GM18868 (cell line): ENCODE data around the gene TMEM178A.

ENCODE experiments used
- ATAC-seq: cut with Tn5 transposase; IDR thresholded peaks from one replicate; pipeline ENCODE4 v1.9.1; 2021; ENCODE audit warnings: mild to moderate bottlenecking, moderate library complexity; ENCODE audit not compliant: unreplicated experiment

The TMEM178A gene

DNA sequence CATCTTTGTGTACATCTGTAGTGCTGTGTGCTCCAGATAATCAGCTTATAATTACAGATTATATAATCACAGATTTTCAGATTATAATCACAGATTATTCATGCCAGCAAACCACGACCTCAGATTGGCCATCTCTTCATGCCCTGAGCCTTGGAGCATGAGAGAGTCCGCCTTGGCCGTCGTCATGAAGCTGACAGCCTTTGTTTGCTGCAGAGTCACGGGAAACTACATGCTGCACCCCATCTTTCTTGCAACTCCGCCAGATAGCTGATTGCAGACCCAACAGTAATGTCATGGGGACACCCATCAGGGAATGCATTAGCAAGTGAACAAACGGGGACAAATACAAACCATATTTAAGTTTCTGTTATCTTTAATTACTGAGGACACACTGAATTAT lies 7.3 kb downstream of the TMEM178A start:
- ATAC-seq, result no peak

DNA sequence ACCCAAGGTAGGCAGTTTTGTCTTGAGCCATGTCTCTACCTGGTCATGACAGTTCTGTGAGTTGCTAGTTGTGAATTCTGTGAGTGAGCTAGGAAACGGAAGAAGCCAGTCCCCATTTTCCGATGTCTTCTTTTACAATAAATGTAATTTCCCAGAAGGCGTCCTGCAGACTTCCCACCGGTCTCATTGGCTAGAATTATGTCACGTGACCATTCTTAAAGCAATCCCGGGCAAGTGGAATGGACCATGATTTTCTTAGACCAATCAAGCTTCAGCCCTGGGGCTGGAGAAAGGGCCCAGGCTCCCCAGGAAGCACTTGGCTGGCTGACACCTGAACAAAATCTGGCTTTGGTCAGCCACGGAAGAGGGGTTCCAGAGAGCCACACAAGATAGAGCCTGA lies 10.6 kb downstream of the TMEM178A start:
- ATAC-seq, result no peak

DNA sequence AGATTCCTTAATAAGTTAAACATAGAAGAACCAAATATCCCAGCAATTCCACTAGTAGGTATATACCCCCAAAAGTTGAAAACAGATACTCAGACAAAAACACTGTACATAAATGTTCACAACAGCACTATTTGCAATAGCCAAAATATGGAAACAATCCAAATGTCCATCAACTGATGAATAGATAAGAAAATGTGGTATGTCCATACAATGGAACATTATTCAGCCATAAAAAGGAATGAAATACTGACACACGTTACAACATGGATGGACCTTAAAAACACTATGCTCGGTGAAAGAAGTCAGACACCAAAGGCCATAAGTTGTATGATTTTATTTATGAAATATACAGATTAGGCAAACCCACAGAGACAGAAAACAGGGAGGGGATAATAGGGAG lies 12.5 kb downstream of the TMEM178A start:
- ATAC-seq, result no peak

DNA sequence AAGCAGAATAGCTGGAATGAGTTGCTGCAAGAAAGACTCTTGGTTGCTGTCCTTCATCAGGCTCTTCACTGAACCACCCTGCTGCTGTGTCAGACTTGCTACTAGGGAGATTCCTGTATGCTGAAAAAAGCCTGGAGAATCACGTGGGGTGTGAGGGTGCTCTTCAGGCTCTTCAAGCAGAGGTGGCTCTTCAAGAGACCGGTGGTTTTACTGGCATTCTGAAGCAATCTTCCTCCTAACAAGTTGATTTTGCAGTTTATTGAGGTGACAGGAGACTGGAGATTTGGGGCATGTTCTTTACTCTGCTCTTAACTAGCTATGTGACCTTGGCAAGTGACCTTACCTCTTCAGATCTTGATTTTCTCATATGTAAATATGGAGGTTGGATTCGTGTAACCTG lies 14.1 kb downstream of the TMEM178A start:
- no peak for ATAC-seq

DNA sequence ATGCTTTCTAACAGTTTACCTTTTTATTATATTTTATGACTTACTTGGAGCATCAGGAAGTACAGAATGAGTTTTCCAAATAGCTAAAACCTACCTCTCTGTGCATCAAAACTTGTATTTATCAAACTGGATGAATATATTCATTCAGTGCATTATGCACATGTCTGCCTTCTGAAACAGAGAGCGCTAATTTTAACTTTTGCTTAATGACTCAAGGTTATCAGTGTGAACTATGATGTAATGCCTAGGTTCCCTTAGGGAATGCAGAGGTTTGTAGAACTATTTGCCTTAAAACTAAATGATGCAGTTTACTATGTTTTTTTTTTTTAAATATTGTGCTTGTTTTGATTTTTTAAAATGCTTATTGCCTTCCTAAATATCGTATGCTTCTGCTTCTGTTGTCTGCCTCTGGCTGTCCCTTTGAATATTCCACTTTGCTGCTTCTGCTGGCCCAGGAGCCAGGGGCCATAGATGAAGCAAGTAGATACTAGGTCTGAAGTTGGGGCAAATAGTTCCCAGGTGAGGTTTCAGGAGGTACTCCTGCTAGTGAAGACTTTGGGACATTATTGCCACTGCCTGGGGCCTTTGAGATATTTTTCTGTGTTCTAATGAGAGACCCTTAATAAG lies 16.5 kb downstream of the TMEM178A start:
- peak; percentile 55 for ATAC-seq

DNA sequence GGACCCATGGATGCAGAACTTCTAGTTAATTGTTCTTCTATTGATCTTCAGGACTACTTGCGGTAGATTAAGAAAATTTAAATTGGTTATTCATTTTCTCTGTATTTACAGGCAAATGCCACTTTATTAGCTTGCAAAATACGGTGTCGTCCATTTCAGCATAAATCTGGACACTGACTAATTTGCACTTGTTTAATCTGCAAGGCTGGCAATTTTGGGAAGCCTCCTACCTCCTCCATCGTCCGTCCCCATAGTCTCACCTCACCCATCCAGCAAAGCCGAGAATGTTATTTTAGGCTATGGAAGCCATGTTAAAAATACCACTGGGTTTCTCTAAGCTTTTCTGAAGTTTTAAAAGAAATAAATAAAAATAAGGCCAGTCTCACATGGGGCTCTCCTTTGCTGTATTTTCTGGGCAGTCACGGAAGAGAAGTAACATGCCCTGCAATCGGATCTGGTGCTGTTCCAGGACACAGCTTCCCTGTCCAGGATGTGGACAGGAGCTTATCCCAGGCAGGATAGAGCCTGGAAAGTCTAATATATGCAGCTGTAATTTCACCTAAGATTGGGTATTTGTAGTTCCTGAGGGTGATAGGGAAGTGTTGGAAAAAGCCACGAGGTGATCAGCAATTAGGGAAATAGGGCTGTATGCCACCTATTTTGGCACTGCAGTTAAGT lies 17.4 kb downstream of the TMEM178A start:
- ATAC-seq, result no peak

DNA sequence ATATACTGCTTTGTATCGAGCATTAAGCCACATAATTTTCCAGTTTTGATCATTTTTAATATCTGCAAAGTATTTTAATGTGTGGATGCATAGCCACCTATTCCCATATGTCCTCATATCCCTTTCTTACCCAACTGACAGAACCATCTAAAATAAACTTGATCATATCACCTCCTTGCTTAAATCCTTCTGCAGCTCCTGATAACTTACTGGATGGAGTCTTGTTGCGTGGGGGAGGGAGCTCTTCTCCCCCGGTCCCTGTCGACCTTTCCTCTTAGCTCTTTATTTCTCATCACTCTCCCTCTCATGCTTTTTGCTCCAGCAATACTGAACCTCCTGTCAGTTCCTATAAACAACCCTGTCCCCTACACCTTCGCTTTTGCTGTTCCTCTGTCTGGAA lies 18.7 kb downstream of the TMEM178A start:
- ATAC-seq, result no peak

DNA sequence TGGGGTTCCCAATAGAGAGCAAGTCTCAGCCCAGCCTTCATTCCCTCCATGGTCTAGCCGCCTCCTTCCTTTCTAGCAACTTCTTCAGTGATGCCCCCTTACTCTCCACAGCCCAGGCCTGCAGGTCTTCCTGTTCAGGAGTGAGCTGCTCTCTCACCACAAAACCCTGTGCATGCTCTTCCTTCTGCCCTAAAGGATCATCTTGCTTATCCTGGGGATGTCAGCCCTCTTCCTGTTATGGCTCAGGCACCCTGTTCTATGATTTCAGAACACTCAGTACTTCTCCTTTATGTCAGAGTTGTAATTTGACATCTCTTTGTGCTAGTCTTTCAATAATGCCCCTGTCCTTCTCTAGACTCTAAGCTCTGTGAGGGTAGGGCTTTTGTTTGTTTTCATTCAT lies 19.4 kb downstream of the TMEM178A start:
- ATAC-seq, result no peak

DNA sequence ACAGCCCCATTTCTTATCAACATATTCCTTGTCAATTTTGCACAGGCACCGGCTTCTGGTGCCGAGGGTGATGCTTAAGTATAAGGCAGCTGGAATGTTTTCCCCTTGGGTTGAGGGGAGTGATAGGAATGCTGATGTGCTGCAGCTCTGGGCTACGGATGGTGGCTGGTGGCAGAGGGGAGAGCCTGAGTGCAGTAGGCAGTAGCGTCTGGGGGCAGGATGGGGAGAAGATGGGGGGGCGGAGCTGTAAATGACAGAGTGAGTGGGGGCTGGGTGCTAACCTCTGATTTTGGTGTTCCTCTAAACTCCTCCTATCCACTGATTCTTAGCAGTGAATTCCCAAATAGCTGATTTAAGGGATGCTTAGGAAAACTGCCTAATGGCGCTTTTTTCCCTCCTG lies 20.7 kb downstream of the TMEM178A start:
- ATAC-seq, result no peak

DNA sequence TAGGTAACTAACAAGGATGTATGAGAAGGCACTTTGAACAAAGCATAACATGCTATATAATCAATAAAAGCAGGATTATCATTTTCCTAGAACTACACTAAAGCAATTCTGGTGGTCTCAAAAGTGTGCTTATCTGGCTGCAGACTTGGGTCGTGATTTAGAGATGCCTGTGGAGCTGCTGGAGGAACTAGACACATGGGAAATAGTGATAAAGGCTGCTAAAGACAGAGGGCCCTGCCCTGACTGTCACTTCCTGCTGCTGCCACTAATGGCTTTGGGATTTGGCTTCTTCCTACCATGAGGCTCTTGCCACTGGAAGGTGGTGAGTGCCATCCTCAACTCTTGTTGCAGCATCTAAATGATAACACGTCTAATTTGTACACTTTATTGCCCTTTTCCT lies 22.5 kb downstream of the TMEM178A start:
- ATAC-seq, result no peak

DNA sequence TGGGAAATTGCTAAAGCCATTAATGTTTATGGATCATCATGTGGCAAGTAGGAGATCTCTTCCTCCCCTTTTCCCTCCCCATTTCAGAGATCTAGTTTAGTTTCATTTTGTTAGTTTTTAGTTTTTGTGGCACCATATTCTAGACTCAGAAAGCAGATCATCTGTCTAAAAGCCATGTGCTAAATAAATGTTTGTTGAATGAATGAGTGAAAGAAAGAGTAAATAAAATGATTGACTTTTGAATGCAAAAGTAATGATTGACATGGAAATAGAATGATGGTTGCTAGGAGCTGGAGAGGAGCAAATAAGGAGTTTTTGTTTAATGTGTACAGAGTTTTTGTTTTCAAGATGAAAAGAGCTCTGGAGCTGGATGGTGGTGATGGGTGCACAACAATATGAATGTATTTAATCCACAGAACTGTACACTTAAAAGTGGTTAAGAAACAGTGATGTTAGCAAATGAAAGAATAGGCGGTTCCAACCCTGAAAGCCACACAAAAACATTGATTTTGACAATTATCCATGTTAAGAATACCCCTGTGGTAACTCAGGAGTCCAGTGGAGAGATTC lies 23.6 kb downstream of the TMEM178A start:
- no peak for ATAC-seq

DNA sequence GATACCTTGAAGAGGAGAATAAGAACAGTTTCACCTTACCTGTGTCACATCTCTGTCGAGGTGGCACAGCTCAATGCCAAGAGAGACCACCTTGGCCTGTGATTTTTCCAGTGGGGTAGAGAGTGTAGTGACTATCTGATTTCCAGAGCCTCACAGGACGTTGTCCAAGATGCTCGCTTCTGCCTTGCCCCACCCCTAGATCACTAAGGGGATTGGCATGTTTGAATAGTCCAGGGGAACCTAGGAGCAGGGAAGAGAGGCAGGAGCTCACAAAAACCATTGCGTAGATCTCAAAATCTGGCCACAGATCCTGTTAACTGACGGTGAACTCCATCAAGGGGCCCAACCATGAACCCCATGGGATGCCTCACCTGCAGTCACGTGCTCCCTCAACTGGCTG lies 24.2 kb downstream of the TMEM178A start:
- ATAC-seq, result no peak

DNA sequence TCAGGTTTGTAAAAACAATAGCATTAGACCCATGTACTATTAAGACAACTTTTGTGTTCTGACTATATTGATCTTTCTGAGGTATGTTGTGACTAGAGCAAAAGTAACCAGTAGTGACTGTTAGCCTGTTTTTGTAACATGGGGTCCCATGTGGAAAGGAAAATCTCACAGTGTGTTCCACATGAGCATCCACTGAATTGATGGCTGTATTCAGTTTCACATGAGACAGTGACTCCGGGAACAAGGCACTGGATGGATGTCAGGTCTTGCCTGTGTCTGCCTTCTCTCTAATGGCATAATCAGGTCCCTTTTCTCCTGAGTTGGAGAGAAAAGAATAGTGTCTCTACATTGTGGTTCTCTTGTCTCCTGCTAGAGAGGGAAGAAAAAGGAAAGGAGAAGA lies 27.5 kb downstream of the TMEM178A start:
- no peak for ATAC-seq

DNA sequence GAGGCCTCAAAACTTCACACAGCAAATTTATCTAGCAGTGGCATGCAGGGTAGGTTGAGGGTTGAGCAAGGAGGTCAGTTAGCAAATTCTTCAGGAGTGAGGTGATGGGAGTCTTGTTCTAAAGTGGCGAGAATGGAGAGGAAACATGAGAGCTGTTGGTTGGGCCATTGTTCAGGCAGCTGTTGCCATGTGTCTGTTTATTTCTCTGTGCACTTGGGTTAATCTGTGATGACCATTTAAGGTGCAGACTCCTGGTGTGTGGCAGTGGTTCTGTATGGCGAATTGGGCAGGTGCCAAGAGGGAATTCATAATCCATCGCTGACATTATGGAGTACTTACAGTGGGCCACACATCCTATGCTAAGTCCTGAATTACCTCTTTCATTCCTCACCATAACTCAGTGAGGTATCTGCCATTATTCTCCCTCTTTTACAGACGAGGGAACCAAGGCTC lies 30.4 kb downstream of the TMEM178A start:
- no peak for ATAC-seq

DNA sequence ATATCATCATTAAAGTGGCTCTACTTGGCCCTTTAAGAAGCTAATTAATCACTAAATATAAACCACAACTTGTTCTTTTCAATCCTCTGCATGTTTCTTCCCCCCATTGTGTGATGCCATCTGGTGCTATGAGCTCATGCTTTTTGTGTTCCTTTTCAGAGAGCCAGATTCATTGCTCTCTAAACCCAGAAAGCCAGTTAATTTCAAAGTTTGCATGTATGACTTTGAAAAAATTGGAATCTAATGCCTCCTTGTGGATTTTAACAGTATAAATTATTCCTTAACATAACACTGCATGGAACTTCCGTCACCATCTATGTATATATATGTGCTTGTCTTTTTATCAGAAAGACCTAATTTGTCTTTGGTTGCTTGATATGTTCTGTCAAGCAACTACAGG lies 31.1 kb downstream of the TMEM178A start:
- no peak for ATAC-seq

DNA sequence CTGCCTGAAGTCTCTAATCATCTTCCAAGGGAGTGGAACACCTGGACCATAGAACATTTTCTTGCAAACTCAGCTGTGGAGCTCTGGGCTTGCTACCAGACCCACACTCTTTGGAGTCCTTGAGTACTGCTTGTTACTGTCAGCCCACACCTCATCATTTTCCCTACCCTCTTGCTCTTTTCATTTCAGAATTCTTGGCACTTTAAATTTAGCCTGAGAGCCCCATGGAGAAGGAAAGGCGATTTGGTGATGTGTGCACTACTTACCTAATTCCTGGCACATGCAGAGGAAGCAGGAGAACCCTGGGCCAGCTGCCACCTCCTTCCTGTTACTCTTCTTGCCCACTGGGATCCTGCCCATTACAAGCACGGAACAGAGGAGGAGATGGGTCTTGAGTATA lies 31.7 kb downstream of the TMEM178A start:
- no peak for ATAC-seq

DNA sequence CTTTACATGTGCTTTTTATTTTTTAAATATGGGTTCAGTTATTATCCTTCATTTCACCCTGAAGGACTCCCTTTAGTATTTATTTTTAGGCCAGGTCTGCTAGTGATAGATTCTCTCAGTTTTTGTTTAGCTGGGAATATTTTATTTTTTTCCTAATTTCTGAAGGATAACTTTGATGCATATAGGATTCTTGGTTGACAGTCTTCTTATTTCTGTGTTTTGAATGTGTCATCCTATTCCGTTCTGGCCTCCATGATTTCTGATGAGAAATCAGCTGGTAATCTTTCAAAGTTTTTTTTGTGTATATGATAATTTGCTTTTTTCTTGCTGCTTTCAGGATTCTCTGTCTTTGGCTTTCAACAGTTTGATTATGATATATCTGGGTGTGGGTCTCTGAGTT lies 35.4 kb downstream of the TMEM178A start:
- no peak for ATAC-seq

DNA sequence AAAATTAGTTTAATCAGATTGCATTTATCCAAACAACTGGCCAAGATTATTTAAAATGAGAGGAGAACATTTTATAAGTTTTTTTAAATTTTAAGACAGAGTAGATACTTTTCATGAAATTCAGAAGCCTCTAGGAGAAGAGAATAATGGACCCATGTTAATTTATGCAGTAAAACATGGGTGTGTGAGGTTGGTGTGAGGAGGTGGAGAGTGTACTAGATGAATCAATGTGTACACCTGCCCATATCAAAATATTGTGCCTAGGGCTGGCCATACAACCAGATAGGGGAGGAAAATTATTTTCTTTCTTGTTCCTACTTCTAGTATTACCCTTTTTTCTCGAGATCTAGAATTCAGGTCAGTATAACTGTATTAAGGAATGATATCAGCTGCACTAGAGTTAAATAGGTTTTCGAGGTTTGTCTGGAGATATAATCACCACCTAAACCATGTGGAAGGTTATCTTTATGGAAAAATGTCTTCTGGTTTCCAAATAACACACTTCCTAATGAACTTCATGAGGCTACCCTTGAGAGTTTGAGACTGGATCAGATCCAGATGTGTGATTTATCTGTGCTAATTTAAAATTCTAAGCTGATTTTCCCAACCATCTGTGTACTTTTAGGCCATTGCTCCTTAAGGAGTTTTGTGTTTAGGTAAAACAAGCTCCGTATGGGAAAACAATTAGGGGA lies 37.6 kb downstream of the TMEM178A start:
- ATAC-seq, result no peak

DNA sequence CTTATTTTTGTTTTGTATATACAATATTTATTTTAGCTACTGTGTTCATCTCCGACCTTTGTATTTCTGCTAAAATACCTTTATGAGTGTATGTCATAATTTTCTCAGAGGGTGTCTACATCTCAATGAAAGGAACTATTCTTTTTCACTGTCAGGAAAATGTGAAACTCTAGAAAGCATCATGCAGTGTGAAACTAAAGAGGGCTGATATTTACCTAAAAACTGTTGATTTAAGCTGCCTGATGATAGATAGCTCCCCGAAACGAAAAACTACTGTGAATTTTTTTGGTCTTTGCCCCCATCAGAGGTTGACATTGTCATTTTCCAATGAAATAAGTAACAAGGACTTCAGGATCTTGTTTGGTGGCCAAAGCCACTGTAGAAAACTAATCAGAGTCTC lies 38.8 kb downstream of the TMEM178A start:
- ATAC-seq, result no peak

DNA sequence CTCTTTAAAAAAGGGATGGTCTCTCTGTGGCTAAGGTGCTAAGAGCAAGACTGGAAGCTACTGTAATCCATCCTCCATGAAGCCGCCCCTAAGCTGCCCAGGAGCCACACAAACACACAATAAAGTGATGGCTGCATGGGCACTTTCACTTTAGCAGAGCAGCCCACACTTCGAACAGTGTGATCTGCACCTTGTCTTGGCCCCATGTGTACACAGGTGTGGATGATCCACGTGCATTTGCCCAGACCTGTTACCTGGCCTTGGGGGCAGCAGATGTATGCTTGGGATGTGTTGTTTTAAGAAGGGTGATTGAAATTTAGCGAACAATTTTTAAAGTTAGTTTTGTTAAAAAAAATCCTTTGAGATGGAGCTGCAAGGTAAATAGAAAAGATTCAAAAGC lies 39.9 kb downstream of the TMEM178A start:
- no peak for ATAC-seq

DNA sequence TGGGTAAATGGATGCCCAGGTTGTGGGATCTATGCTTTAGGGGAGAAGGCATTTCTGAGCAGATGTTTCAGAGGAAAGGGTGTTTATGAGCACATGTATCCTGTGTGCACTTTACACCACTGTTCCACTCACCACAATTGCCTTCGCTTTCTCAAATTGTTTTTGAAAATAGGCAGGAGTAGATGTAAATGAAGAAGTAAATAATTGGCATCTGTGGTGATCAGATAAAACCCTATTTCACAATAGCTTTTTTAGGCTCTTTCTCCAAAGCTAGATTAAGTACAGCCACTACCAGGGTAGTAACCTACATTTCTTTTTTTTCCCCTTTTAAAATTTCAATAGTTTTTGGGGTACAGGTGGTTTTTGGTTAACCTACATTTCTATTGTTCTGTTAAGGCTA lies 40.6 kb downstream of the TMEM178A start:
- ATAC-seq, result no peak

DNA sequence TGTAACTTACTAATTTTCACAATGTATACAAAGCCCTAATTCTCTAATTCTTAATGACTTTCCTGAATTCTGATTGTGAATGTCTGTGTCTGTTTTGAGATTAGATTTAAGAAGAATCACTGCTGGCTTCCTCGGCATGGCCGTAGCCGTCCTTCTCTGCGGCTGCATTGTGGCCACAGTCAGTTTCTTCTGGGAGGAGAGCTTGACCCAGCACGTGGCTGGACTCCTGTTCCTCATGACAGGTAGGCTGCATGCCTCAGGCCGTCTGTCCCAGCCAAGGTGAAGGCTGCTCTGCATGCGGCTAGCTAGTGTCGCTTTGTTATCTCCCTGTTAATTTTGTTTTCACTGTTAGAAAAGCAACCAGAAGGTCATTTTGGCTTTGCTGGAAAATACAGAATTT lies 41.2 kb downstream of the TMEM178A start:
- ATAC-seq, result no peak
